Ishikawa (cell line): ENCODE data around the gene DUSP22.

Experiments used
- CREB1 ChIP-seq: IDR thresholded peaks from 2 replicates; pipeline ENCODE4 v1.6.1; 2012; ENCODE audit warnings: low read depth
- EGR1 ChIP-seq: IDR thresholded peaks from 2 replicates; pipeline ENCODE4 v1.6.1; 2012
- EP300 ChIP-seq: IDR thresholded peaks from 2 replicates; pipeline ENCODE4 v1.6.1; 2012; ENCODE audit warnings: borderline replicate concordance
- FOXM1 ChIP-seq: IDR thresholded peaks from 2 replicates; pipeline ENCODE4 v1.6.1; 2012; ENCODE audit warnings: low read depth, borderline replicate concordance
- NFIC ChIP-seq: IDR thresholded peaks from 2 replicates; pipeline ENCODE4 v1.6.1; 2012
- TAF1 ChIP-seq: IDR thresholded peaks from 2 replicates; pipeline ENCODE4 v1.6.1; 2012; ENCODE audit warnings: low read depth, mild to moderate bottlenecking
- TEAD4 ChIP-seq: IDR thresholded peaks from 2 replicates; pipeline ENCODE4 v1.6.1; 2012
- YY1 ChIP-seq: IDR thresholded peaks from 2 replicates; pipeline ENCODE4 v1.6.1; 2012; ENCODE audit warnings: low read depth
- ZBTB7A ChIP-seq: IDR thresholded peaks from 2 replicates; pipeline ENCODE4 v1.6.1; 2012; ENCODE audit warnings: low read depth
- TF ChIP-seq, protein P1 (sequence below): IDR thresholded peaks from 2 replicates; pipeline ENCODE4 v1.6.1; 2012
- TF ChIP-seq, protein P2 (sequence below): IDR thresholded peaks from 2 replicates; pipeline ENCODE4 v1.6.1; 2012; ENCODE audit warnings: low read depth, mild to moderate bottlenecking

DNA sequence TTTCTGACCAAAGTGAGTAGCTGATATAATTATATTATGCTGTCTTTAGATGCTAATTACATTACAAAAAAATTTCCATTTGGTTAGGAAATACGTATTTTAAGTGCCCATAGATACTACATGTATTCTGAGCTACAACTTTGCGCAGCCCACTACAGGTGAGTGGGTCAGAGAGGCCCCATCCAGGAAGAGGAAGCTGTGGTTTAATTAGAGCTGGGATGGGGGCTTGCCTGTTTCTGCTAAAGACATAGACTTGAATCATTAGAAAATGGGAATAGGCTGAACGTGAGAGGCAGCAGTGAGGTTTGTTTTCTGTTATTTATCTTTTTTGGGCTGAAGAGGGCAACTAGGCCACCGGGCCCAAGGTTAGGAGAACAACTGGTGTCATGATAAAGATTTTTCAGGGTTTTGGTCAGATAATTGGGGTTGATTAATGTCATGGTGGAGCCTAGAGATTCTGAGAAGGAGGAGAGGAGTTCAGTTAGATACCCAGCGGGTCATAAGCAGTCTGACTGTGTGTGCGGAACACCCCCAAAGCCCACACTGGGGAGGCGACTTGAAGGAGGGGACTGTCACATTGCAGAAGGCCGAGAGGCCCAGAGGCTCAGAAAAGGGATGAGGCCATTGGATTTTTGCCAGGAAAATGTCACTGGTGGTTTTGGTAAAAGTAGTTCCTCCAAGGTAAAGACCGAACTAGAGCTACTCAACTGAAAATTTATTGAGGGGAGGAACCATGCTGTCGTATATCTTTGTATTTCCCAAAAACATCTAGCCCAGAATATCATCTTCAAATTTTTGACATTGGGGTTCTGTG, 84.7 kb downstream of the DUSP22 start:
- TF ChIP-seq, protein P1, sequence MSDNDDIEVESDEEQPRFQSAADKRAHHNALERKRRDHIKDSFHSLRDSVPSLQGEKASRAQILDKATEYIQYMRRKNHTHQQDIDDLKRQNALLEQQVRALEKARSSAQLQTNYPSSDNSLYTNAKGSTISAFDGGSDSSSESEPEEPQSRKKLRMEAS: no peak
- TF ChIP-seq TAF1: no peak
- TF ChIP-seq ZBTB7A: no peak
- TF ChIP-seq YY1: no peak
- no peak for TF ChIP-seq TEAD4
- TF ChIP-seq, protein P2, sequence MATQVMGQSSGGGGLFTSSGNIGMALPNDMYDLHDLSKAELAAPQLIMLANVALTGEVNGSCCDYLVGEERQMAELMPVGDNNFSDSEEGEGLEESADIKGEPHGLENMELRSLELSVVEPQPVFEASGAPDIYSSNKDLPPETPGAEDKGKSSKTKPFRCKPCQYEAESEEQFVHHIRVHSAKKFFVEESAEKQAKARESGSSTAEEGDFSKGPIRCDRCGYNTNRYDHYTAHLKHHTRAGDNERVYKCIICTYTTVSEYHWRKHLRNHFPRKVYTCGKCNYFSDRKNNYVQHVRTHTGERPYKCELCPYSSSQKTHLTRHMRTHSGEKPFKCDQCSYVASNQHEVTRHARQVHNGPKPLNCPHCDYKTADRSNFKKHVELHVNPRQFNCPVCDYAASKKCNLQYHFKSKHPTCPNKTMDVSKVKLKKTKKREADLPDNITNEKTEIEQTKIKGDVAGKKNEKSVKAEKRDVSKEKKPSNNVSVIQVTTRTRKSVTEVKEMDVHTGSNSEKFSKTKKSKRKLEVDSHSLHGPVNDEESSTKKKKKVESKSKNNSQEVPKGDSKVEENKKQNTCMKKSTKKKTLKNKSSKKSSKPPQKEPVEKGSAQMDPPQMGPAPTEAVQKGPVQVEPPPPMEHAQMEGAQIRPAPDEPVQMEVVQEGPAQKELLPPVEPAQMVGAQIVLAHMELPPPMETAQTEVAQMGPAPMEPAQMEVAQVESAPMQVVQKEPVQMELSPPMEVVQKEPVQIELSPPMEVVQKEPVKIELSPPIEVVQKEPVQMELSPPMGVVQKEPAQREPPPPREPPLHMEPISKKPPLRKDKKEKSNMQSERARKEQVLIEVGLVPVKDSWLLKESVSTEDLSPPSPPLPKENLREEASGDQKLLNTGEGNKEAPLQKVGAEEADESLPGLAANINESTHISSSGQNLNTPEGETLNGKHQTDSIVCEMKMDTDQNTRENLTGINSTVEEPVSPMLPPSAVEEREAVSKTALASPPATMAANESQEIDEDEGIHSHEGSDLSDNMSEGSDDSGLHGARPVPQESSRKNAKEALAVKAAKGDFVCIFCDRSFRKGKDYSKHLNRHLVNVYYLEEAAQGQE: no peak
- no peak for TF ChIP-seq CREB1
- no peak for TF ChIP-seq NFIC
- TF ChIP-seq EP300: no peak
- TF ChIP-seq EGR1: no peak
- TF ChIP-seq FOXM1: no peak
